Suprapubic skin (tissue), 4 donors: ENCODE data around the gene RNF133. TPM values are rescaled to one million over a fixed set of nuclear protein-coding genes. Genes with fewer than 3 reads are reported as not detected.

Experiments used
- DNase-seq, 2 donors: peaks; one replicate each; pipeline ENCODE4 v3.0.0-alpha.2; 2019; ENCODE audit warnings: low spot score in 2 of 2
- H3K27ac ChIP-seq: fragments of 200-600 bp; sonication (generic); one replicate; pipeline ENCODE4 v1.5.1; 2019
- H3K27me3 ChIP-seq: fragments of 200-600 bp; sonication (generic); one replicate; pipeline ENCODE4 v1.5.1; 2019
- H3K36me3 ChIP-seq: fragments of 200-600 bp; sonication (generic); one replicate; pipeline ENCODE4 v1.5.1; 2019
- H3K4me1 ChIP-seq: fragments of 200-600 bp; sonication (generic); one replicate; pipeline ENCODE4 v1.5.1; 2019
- H3K4me3 ChIP-seq: fragments of 200-600 bp; sonication (generic); one replicate; pipeline ENCODE4 v1.5.1; 2019; ENCODE audit warnings: mild to moderate bottlenecking
- H3K9me3 ChIP-seq: fragments of 200-600 bp; sonication (generic); one replicate; pipeline ENCODE4 v1.5.1; 2019
- CTCF ChIP-seq, 2 donors: fragments of 200-600 bp in 1 of 2; fragments of 450-650 bp in 1 of 2; sonication (generic) in 1 of 2; IDR thresholded peaks; one replicate each; pipeline ENCODE4 v1.5.1; 2016 to 2019; ENCODE audit warnings: antibody characterized with exemption in 2 of 2, mild to moderate bottlenecking in 1 of 2, moderate library complexity in 1 of 2
- EP300 ChIP-seq: sonication (generic); formaldehyde crosslinking; IDR thresholded peaks from one replicate; pipeline ENCODE4 v1.6.1; 2017; ENCODE audit warnings: antibody characterized with exemption
- POLR2A ChIP-seq, 2 donors: fragments of 450-650 bp; IDR thresholded peaks; one replicate each; pipeline ENCODE4 v1.6.1; 2017; ENCODE audit warnings: antibody characterized with exemption in 2 of 2, mild to moderate bottlenecking in 2 of 2, moderate library complexity in 2 of 2
- POLR2AphosphoS5 ChIP-seq, 3 donors: sonication (generic); formaldehyde crosslinking; IDR thresholded peaks; one replicate each; pipeline ENCODE4 v1.6.1; 2017; ENCODE audit warnings: antibody characterized with exemption in 3 of 3
- WGBS: methylation state at CpG from one replicate; pipeline ENCODE4 v1.1.5; 2018; 5-methylcytosine and 5-hydroxymethylcytosine counted together
- total RNA-seq, 4 donors: library from RNA; depleted of rRNA; stranded (reverse); fragments of >200 nt; gene quantifications; one replicate each; pipeline ENCODE4 v1.1.0, GENCODE V29; 2016

The RNF133 gene
- total RNA-seq, 4 donors from 2014 or later: 0.34 to 0.72 (median 0.42) TPM; not detected in 1

GRCh38 chr7:122675011-122675410, 23.9 kb downstream of the RNF133 start:
- no peak overlapping the region for H3K27ac ChIP-seq
- TF ChIP-seq EP300: no peak
- TF ChIP-seq POLR2A (IDR thresholded peaks at IDR 0.05): no peak
- no peak for TF ChIP-seq CTCF (IDR thresholded peaks at IDR 0.05)
- no peak for TF ChIP-seq POLR2AphosphoS5 (IDR thresholded peaks at IDR 0.05)
- no peaks in the 10 kb centered on the region for H3K9me3 ChIP-seq
- no peaks in the 10 kb centered on the region for H3K36me3 ChIP-seq
- H3K4me1 ChIP-seq: peaks cover 9% of the 10 kb centered on the region
- H3K4me3 ChIP-seq: no peak overlapping the region
- WGBS: 46% methylated on average over 7 of the region's 7 CpGs
- H3K27me3 ChIP-seq: no peaks in the 10 kb centered on the region
- no peak for DNase-seq

- Histone ChIP-seq H3K36me3 (no peaks in the 10 kb centered on the region), H3K9me3 (no peaks in the 10 kb centered on the region), H3K4me3 (peak overlapping the region; percentile 6), H3K27ac (peak overlapping the region; percentile 55), H3K4me1 (peaks cover 9% of the 10 kb centered on the region), H3K27me3 (no peaks in the 10 kb centered on the region)
- no peak for DNase-seq
- WGBS: 8% methylated on average over 4 of the region's 4 CpGs
- TF ChIP-seq POLR2A (IDR thresholded peaks at IDR 0.05) (no peak), EP300 (no peak), POLR2AphosphoS5 (IDR thresholded peaks at IDR 0.05) (no peak), CTCF (IDR thresholded peaks at IDR 0.05) (no peak)
Observed at GRCh38 chr7:122674502-122674901, 24.4 kb downstream of the RNF133 start.

GRCh38 chr7:122673951-122674350, 25.0 kb downstream of the RNF133 start:
- no peaks in the 10 kb centered on the region for H3K36me3 ChIP-seq
- WGBS: 86% methylated on average over 3 of the region's 21 CpGs
- TF ChIP-seq POLR2A (IDR thresholded peaks at IDR 0.05): no peak
- no peak for TF ChIP-seq POLR2AphosphoS5 (IDR thresholded peaks at IDR 0.05)
- TF ChIP-seq EP300: no peak
- no peak for TF ChIP-seq CTCF (IDR thresholded peaks at IDR 0.05)
- H3K27me3 ChIP-seq: no peaks in the 10 kb centered on the region
- peak overlapping the region; percentile 6 for H3K4me3 ChIP-seq
- H3K4me1 ChIP-seq: peaks cover 9% of the 10 kb centered on the region
- no peaks in the 10 kb centered on the region for H3K9me3 ChIP-seq
- no peak for DNase-seq
- H3K27ac ChIP-seq: peak overlapping the region; percentile 55

GRCh38 chr7:122672536-122672935, 26.4 kb downstream of the RNF133 start:
- WGBS: 94% methylated on average over 8 of the region's 8 CpGs
- TF ChIP-seq CTCF (IDR thresholded peaks at IDR 0.05) (no peak), POLR2A (IDR thresholded peaks at IDR 0.05) (no peak), EP300 (no peak)
- peaks cover 9% of the 10 kb centered on the region for H3K4me1 ChIP-seq

GRCh38 chr7:122663733-122664132, 35.2 kb downstream of the RNF133 start:
- Histone ChIP-seq H3K36me3 (no peaks in the 10 kb centered on the region), H3K9me3 (no peaks in the 10 kb centered on the region), H3K4me3 (no peak overlapping the region), H3K4me1 (no peaks in the 10 kb centered on the region), H3K27ac (no peak overlapping the region), H3K27me3 (no peaks in the 10 kb centered on the region)
- TF ChIP-seq POLR2AphosphoS5 (IDR thresholded peaks at IDR 0.05) (no peak), CTCF (IDR thresholded peaks at IDR 0.05) (no peak), EP300 (no peak), POLR2A (IDR thresholded peaks at IDR 0.05) (no peak)
- DNase-seq: no peak
- 80% methylated on average over 2 of the region's 2 CpGs for WGBS

More at GRCh38 chr7:122672536-122672935, 26.4 kb downstream of the RNF133 start:
- DNase-seq: no peak
- Histone ChIP-seq H3K27me3 (no peaks in the 10 kb centered on the region), H3K4me3 (no peak overlapping the region), H3K27ac (no peak overlapping the region), H3K36me3 (no peaks in the 10 kb centered on the region), H3K9me3 (no peaks in the 10 kb centered on the region)
